ENCODE measurements around the gene CHRD.

The CHRD gene

GRCh38 chr3:184389935-184390528 is 10.2 kb downstream of the CHRD start:
- no peak overlapping the region for H3K4me3 ChIP-seq (ENCODE audit: low read depth, low read length)
- no peak for TF ChIP-seq CTCF (IDR thresholded peaks at IDR 0.05; ENCODE audit: low read depth, low read length, missing control alignments)
- DNase-seq (ENCODE audit: low read depth): no peak

- H3K4me3 ChIP-seq (ENCODE audit: low read depth, low read length): no peak overlapping the region
- no peak for DNase-seq (ENCODE audit: low read depth)
- no peak for TF ChIP-seq CTCF (IDR thresholded peaks at IDR 0.05; ENCODE audit: low read depth, low read length, missing control alignments)
Measured at GRCh38 chr3:184391266-184391665, 11.4 kb downstream of the CHRD start.

GRCh38 chr3:184395320-184395660 is 15.4 kb downstream of the CHRD start:
- TF ChIP-seq CTCF (IDR thresholded peaks at IDR 0.05; ENCODE audit: low read depth, low read length, missing control alignments): no peak
- no peak for DNase-seq (ENCODE audit: low read depth)

GRCh38 chr3:184399410-184399809 is 19.6 kb downstream of the CHRD start:
- H3K4me3 ChIP-seq (ENCODE audit: low read depth, low read length): no peak overlapping the region
- no peak for DNase-seq (ENCODE audit: low read depth)
- no peak for TF ChIP-seq CTCF (IDR thresholded peaks at IDR 0.05; ENCODE audit: low read depth, low read length, missing control alignments)

More at GRCh38 chr3:184395320-184395660, 15.4 kb downstream of the CHRD start:
- no peak overlapping the region for H3K4me3 ChIP-seq (ENCODE audit: low read depth, low read length)

- no peak overlapping the region for H3K4me3 ChIP-seq (ENCODE audit: low read depth, low read length)
- no peak for TF ChIP-seq CTCF (IDR thresholded peaks at IDR 0.05; ENCODE audit: low read depth, low read length, missing control alignments)
- no peak for DNase-seq (ENCODE audit: low read depth)
Measured at GRCh38 chr3:184405075-184406030, 25.5 kb downstream of the CHRD start.

- no peak for TF ChIP-seq CTCF (IDR thresholded peaks at IDR 0.05; ENCODE audit: low read depth, low read length, missing control alignments)
- no peak for DNase-seq (ENCODE audit: low read depth)
- H3K4me3 ChIP-seq (ENCODE audit: low read depth, low read length): no peak overlapping the region
Measured at GRCh38 chr3:184409331-184409926, 29.6 kb downstream of the CHRD start.

Measured in GM12864 (cell line).